Astrocyte of the cerebellum (primary cell): Measurements from ENCODE around the gene CNTNAP2.

ENCODE experiments used
- DNase-seq: peaks from one replicate; pipeline ENCODE4 v3.0.0-alpha.2; 2011; ENCODE audit warnings: low read depth
- H3K4me3 ChIP-seq: 2 replicates; pipeline ENCODE4 v1.5.1; 2011; ENCODE audit warnings: mild to moderate bottlenecking, low read depth, low read length, moderate library complexity
- in situ Hi-C: cut with HindIII; loops from 2 replicates; pipeline ENCODE4 v1.10.0; 2017; ENCODE audit warnings: low sequenced_read_pairs
- TF ChIP-seq, protein P1 (sequence below): IDR thresholded peaks from 2 replicates; pipeline ENCODE4 v1.5.1; 2012; ENCODE audit warnings: low read length, low read depth, moderate library complexity, mild to moderate bottlenecking; ENCODE audit errors: missing control alignments

CNTNAP2 gene

DNA sequence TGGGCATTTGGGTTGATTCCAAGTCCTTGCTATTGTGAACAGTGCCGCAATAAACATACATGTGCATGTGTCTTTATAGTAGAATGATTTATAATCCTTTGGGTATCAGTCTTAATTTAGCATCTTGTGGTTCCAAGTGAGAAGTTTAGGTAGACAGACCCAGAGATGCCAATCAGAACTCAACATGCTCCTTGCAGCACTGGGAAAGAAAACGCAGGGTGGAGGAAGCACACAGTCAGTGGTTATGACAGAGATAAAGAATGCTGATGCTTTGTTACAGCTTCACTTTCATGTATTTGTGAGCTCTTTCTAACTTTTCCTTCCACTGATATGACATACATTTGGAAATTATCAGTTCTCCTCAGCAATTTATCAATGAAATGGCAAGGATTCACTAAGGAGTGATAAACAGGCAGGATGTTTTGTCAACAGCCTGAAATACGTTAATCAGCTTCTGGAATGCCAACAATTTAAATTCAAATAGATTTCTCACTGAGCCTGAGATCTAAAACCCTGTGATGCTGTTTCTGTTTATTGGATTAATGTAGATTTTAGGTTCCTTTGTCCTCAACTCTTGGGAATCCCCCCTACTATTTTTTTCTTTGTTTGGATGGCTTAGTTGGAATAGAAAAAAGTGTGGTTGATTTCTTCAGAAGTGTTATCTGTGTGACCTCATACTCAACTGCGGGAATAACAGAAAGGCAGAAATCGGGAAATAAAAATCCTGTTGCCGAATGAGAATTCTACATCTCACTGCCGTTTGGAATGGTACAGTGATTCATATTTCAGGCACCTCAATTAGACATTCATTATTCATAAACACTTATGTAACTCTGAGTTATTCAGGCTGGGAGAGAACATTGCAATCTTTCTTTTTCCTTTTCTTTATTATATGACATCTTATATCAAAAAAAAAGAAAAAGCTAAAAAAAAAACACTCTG, 675.0 kb downstream of the CNTNAP2 start:
- in situ Hi-C loops, result no loop called here
- H3K4me3 ChIP-seq, result no peak overlapping the region
- TF ChIP-seq, protein P1, sequence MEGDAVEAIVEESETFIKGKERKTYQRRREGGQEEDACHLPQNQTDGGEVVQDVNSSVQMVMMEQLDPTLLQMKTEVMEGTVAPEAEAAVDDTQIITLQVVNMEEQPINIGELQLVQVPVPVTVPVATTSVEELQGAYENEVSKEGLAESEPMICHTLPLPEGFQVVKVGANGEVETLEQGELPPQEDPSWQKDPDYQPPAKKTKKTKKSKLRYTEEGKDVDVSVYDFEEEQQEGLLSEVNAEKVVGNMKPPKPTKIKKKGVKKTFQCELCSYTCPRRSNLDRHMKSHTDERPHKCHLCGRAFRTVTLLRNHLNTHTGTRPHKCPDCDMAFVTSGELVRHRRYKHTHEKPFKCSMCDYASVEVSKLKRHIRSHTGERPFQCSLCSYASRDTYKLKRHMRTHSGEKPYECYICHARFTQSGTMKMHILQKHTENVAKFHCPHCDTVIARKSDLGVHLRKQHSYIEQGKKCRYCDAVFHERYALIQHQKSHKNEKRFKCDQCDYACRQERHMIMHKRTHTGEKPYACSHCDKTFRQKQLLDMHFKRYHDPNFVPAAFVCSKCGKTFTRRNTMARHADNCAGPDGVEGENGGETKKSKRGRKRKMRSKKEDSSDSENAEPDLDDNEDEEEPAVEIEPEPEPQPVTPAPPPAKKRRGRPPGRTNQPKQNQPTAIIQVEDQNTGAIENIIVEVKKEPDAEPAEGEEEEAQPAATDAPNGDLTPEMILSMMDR, result no peak
- DNase-seq, result no peak

DNA sequence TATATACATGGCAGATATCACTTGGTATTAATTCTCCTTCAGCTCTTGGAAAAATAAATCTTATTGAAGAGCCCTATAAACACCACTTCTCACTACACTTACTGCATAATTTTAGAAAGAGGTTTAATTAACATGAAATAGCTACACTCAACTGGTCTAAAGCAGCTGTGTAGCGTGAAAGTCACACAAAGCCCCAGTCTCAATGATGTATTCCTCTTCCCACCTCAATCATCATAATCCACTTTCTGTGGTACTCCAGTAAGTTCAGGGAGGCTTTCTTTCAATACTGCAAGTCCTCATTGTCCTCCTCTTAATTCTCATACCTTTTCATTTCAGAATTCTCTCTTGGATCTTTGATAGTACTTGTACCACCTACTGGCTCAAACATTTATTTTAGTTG, 688.0 kb downstream of the CNTNAP2 start:
- DNase-seq, result no peak
- TF ChIP-seq, protein P1, result no peak
- in situ Hi-C loops, result no loop called here
- H3K4me3 ChIP-seq, result no peak overlapping the region

DNA sequence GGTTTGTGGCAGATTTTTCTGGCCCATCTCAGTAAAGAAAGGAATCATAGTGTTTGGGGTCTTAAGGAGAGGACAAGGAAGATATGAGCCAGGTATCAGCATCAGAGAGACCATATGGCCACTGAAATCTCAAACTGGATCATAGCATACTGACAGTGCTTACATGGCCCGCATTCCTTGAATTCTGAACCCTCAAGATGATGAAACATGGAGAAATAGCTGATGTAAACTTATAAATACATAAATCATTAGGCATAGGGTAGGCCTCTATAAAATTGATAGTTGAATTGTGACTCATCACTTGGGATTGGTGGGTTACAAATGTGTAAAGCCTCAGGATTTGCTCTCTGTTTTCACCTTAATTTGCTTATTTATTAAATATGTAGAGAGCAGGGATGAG, 688.5 kb downstream of the CNTNAP2 start:
- H3K4me3 ChIP-seq, result no peak overlapping the region
- DNase-seq, result no peak
- TF ChIP-seq, protein P1, result no peak
- in situ Hi-C loops, result no loop called here

DNA sequence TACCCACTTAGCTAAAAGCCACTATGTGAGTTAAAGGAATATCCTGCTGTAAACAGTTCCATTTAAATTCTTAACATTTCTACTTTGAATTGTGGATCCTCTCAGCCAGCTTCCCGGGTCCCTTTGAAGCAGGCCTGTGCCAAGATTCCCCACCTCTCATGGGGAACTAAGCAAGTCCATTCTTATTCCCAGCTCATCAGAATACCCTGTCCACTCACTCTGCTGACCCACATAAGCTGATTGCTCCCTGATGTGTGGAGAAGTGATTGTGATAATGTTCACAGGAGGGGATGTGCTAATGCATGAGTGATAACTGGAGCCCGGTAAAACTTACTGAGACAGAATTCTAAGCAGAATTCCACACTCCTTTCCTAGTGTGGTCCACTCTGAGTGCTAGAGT, 709.7 kb downstream of the CNTNAP2 start:
- in situ Hi-C loops, result no loop called here
- H3K4me3 ChIP-seq, result no peak overlapping the region
- TF ChIP-seq, protein P1, result no peak
- no peak for DNase-seq

DNA sequence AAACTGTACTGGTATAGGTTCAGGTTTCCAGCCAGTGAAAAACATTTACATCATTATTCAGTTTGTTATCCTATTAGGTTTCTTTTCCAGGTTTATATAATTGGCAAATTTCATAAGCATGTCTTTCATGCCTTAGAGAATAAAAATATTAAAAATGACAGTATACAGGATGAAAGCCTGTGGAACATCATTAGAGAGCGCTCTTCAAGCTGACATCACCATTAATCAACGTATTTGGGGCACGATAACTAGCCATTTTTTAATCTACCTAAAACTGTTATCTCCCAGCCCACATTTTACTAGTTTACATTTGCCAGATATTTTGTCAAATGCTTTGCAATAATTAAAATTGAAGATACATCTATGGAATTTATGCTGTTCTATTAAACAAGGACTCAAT, 714.1 kb downstream of the CNTNAP2 start:
- no peak for DNase-seq
- no peak overlapping the region for H3K4me3 ChIP-seq
- in situ Hi-C loops, result no loop called here
- TF ChIP-seq, protein P1, result no peak

DNA sequence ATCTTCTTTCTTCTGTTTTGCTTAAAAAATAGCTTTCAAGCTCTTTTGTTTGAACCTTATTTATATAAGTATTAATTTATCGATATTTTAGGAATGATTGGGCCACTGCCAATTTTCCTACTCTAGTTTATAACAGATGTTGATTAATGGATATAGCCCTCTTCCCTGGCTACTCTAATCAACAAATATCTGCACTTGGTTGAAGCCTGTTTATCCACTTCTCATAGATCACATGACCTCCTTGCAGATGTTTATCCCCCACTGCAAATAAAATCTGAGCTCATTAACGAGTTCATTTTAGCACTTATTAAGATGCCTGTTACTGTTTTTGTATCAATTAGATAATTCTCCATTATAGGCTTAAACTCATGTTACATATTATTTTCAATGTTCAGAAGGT, 715.3 kb downstream of the CNTNAP2 start:
- TF ChIP-seq, protein P1, result no peak
- no peak for DNase-seq
- H3K4me3 ChIP-seq, result no peak overlapping the region
- in situ Hi-C loops, result no loop called here
